ENCODE results near the gene ALDH1B1. TPM values are rescaled to one million over a fixed set of nuclear protein-coding genes. Genes with fewer than 3 reads are reported as not detected.

Gene ALDH1B1
- total and polyA plus RNA-seq, 9 of the 15 experiments (the other 6 are each of a cell fraction or from before 2014, with no cell fraction given) = 8.6 to 46.5 (median 30.8) TPM

GRCh38 chr9:38360839-38361472, 31.5 kb upstream of the ALDH1B1 start:
- in situ Hi-C loops (cut with MboI) = loop anchor here (25.0 kb wide), 2 partner anchors 624 to 874 kb away; partner anchors contain the start of gene POLR1E
- H3K9me1 ChIP-seq (ENCODE audit: control insufficient read depth, insufficient read depth, low read length) = no peaks in the 10 kb centered on the region
- no peak overlapping the region; the same call in 1 of the 2 replicates for H3K4me2 ChIP-seq (ENCODE audit: insufficient read depth, low read length)
- no peak for ATAC-seq
- DNase-seq (ENCODE audit: extremely low read depth in 1 of 4, low spot score in 3 of 4) = no peak
- ChIA-PET POLR2A (interaction anchor here (0.5 to 1.3 kb wide), 4 partner anchors 10 to 273 kb away, joined by 3 to 4 read pairs (median 4); no protein-coding TSS in a partner anchor), CTCF (ENCODE audit: low intra/inter-chr PET ratio) (interaction anchor here (1.0 to 2.8 kb wide), 2 partner anchors 272 to 447 kb away, joined by 5 to 10 read pairs; no protein-coding TSS in a partner anchor)
- WGBS (ENCODE audit: insufficient coverage, low coverage, missing lambda C conversion rate) = 6% methylated on average over 7 of the region's 7 CpGs
- H3K4me1 ChIP-seq (replicated peaks in 1 of 2; ENCODE audit: control insufficient read depth in 2 of 2, insufficient read depth in 2 of 2, low read length in 2 of 2) = peaks cover 0 to 4% of the 10 kb centered on the region in 2 experiments; a peak in 2 of 5 replicates
- peaks cover 16 to 30% of the 10 kb centered on the region in 2 experiments for H3K27me3 ChIP-seq (ENCODE audit: control insufficient read depth in 2 of 2, insufficient read depth in 2 of 2, low read length in 2 of 2)
- no peak overlapping the region for H3K4me3 ChIP-seq
- no peaks in the 10 kb centered on the region for H3K79me2 ChIP-seq (ENCODE audit: control insufficient read depth, insufficient read depth, low read length)
- no peaks in the 10 kb centered on the region for H3K9me3 ChIP-seq (replicated peaks; ENCODE audit: control insufficient read depth, insufficient read depth, low read depth, low read length)
- H4K20me1 ChIP-seq (replicated peaks; ENCODE audit: control insufficient read depth, insufficient read depth, low read length) = peaks cover 2% of the 10 kb centered on the region; the same call in 1 of the 2 replicates
- intact Hi-C loops (cut with micrococcal nuclease) = loop anchor here (5.0 to 10.0 kb wide), 3 partner anchors 206 to 879 kb away; no protein-coding TSS in a partner anchor
- TF ChIP-seq HDGF (IDR thresholded peaks at IDR 0.05) (no peak), ZNF589 (CRISPR knock-in tag; IDR thresholded peaks at IDR 0.05; ENCODE audit: low read depth) (no peak), KLF13 (tag; IDR thresholded peaks at IDR 0.05; ENCODE audit: borderline replicate concordance, low read depth) (no peak), ETS2 (tag; IDR thresholded peaks at IDR 0.05; ENCODE audit: borderline replicate concordance, poor library complexity, severe bottlenecking) (no peak), RCOR1 (IDR thresholded peaks at IDR 0.05; ENCODE audit: borderline replicate concordance in 1 of 2, low read depth in 2 of 2, low read length in 2 of 2) (no peak), ZEB2 (IDR thresholded peaks at IDR 0.05) (no peak), FOXA1 (IDR thresholded peaks at IDR 0.05; ENCODE audit: borderline replicate concordance) (no peak), CTCF (IDR thresholded peaks at IDR 0.05 in 2 of 3, conservative IDR thresholded peaks at IDR 0.05 in 1 of 3; ENCODE audit: insufficient read depth in 2 of 3, low read depth in 1 of 3, low read length in 3 of 3) (no peak), ZNF174 (CRISPR knock-in tag; IDR thresholded peaks at IDR 0.05) (no peak), ZZZ3 (IDR thresholded peaks at IDR 0.05) (no peak), SRSF1 (IDR thresholded peaks at IDR 0.05; ENCODE audit: low read depth, low read length) (no peak), MTA2 (IDR thresholded peaks at IDR 0.05; ENCODE audit: low read depth) (no peak), NKRF (IDR thresholded peaks at IDR 0.05; ENCODE audit: borderline replicate concordance) (no peak), MAFK (IDR thresholded peaks at IDR 0.05; ENCODE audit: low read length) (no peak), ZNF512 (tag; IDR thresholded peaks at IDR 0.05) (no peak), NFRKB (IDR thresholded peaks at IDR 0.05; ENCODE audit: low read depth) (no peak), ZNF274 (IDR thresholded peaks at IDR 0.05; ENCODE audit: borderline replicate concordance, low read depth, low read length) (no peak)
- BruUV-seq (replicated peaks) = no TSS peak
- H3K36me3 ChIP-seq (ENCODE audit: control insufficient read depth, insufficient read depth, low read length) = no peaks in the 10 kb centered on the region
- no peak overlapping the region for H3K27ac ChIP-seq (ENCODE audit: extremely low read depth, low read depth, low read length)
- no peak overlapping the region for H2AFZ ChIP-seq (ENCODE audit: low read depth, low read length)
- no peak for FAIRE-seq
- no peak overlapping the region; a peak in 1 of 4 replicates for H3K9ac ChIP-seq (ENCODE audit: insufficient read depth in 1 of 2, low read depth in 2 of 2, low read length in 2 of 2)
